ENCODE data around the gene TSPO.
"Not testable (repeated sequence)": the region's sequence is repeated elsewhere in the genome, so short reads cannot be mapped to it uniquely, and the experiment has no call there.

The TSPO gene

DNA sequence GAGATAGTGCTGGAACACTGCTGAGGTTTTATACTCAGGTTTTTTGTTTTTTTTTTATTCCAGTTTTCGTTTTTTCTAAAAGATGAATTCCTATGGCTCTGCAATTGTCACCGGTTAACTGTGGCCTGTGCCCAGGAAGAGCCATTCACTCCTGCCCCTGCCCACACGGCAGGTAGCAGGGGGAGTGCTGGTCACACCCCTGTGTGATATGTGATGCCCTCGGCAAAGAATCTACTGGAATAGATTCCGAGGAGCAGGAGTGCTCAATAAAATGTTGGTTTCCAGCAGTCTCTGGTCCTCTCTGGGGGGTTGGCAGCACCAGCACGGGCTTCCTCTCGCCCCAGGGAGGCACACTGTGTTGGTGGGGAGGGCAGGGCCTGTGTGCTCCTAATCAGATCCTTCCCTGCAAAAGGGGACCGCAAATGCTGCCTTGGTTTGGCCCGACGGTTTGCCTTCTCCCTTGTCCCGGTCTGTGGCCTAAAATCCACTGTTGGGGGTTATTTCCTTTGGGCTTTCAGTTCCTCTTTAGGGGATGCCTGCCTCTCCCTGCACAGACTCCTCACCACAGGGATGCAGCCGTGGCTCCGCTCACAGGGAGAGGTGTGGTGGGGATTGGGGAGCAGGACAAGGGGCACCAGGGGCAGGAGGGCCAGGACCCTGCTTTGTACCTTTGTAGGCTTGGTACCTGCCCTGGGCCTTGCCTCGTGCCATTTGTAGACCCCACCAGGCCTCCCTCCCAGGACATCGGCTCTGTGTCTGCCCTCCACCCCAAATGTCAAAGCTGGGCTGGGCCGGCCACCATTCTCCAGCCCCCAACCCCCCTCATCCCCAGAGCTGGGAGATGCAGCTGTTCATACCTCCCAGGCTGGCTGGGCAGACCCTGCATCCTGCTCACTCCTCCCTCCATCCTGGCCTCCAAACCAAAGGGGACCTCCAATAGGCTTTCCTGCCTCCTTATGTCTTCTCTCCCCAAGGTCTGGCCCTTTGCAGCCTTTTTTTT is 21.6 kb upstream of the TSPO start:
- in situ Hi-C loops (cut with MboI; ENCODE audit: low sequenced_read_pairs) = no loop called here

DNA sequence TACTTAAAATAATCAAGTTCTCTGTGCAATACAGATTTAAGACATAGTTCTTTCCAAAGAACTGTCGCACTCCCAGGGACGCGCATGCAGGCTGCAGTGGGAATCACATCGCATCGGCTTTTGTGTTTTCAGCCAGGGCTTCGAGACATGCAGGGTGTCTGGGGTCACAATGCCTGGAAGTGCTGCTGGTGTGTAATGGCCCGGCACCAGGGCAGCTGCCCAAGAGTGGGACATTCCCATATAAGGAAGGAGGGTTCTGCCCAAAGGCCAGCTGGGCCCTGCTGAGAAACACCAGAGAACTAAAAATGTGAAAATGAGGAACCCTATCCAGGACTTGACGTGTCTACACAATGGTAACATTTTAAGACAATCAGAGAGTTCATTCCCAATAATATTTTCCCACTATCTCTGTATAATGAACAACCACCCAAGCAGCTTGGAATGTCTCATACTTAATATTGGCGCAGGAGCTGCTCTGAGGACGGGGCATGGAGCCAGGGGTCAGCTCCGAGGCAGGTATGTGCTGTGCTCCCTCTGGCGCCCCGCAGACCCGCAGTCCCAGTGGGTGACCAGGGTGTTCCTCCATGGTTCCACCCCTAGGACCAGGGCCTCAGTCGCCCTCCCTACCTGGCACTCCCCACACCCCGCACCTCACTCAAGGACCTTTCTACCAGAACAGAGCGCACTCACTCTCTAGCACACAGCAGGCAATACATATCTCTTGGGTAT is 19.4 kb upstream of the TSPO start:
- in situ Hi-C loops (cut with MboI; ENCODE audit: low sequenced_read_pairs) = no loop called here

DNA sequence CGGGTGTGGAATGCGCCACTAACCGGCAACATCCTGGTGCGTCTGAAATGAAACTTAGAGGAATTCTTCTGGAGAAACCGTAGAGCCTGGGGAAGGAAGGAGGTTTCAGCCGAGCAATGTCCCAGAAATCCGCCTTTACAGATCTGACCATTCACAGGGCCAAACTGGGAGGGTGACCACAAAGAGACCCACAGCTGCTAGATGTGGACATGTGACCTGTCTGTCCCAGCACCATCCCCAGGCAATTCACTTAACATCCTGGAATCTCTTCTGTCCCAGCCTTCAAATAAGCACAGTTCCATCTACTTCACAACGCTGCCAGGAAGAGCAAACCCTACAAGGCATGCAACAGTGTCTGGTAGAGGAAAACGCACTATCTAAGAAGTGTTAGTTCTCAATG is 18.0 kb upstream of the TSPO start:
- in situ Hi-C loops (cut with MboI; ENCODE audit: low sequenced_read_pairs) = no loop called here

DNA sequence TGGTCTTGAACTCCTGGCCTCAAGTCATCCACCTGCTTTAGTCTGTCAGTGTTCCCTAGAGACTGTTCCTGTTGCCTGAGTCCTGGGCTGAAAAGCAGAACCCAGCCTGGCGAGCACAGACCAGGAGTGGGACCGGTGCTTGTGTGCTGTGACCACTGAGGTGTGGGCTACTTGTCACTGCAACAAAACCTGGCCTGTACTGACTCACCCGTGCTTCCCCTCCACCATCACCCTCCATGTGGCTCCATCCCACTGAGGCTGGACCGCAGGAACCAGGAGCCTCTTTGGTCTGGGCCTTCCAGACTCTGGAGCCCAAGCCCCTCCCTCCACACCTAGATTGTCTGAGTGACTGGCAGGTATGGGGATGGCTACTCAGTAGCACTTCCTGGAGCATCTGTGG is 16.8 kb upstream of the TSPO start:
- in situ Hi-C loops (cut with MboI; ENCODE audit: low sequenced_read_pairs) = no loop called here

DNA sequence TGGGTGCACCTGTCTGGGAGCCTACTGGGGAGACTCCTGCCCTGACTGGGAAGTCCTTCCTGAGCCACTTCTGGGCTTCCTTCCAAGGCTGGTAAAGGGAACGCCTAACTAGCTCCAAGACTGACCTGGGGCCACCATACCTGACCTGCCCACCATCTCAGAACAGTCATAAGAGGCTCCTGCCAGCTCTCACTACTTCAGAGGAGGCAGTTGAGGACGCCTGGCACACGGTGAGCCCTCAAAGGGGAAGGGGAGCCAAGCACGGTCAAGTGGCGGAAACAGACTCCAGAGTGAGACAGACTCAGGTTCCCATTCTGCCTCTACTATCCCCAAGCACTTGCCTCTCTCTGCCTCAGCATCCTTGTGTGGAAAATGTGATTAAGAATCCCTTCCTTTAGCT is 15.8 kb upstream of the TSPO start:
- in situ Hi-C loops (cut with MboI; ENCODE audit: low sequenced_read_pairs) = no loop called here

DNA sequence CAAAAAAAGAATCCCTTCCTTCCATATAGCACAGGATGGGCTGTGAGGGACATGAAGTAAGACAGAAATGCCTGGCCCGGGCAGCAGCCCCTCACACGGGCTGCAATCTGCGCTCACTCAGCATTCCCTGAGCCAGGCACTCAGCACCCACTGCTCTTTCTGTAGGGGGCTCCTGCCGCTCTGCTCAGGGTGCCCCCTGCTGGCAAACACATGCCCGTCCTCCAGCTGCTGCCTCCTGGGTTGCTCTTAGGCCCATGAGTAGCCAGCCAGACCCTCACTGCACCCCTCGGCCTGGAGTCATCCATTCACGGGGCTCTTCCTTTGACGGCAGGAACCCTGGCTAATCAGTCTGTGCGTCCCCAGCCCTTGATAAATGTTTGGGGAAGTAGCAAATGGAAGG is 15.1 kb upstream of the TSPO start:
- in situ Hi-C loops (cut with MboI; ENCODE audit: low sequenced_read_pairs) = no loop called here

DNA sequence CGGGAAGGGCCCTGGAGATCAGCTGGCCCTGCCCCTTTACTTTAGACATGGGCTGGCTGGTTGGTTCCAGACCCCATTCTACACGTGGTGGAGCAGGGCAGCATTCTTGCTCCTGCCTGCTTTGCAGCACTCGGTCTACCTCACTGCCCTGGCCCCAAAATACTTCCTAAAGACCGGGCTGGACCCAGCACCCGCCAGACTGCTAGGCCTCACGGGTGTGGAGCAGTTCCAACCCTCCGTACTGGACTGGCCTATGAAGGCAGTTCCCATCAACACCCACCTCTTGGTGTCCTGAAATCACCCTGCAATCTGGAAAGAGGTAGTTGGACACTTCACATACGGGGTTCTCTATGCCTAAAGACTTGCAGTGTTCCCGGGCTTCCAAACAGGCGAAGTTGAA is 14.6 kb upstream of the TSPO start:
- in situ Hi-C loops (cut with MboI; ENCODE audit: low sequenced_read_pairs) = no loop called here

DNA sequence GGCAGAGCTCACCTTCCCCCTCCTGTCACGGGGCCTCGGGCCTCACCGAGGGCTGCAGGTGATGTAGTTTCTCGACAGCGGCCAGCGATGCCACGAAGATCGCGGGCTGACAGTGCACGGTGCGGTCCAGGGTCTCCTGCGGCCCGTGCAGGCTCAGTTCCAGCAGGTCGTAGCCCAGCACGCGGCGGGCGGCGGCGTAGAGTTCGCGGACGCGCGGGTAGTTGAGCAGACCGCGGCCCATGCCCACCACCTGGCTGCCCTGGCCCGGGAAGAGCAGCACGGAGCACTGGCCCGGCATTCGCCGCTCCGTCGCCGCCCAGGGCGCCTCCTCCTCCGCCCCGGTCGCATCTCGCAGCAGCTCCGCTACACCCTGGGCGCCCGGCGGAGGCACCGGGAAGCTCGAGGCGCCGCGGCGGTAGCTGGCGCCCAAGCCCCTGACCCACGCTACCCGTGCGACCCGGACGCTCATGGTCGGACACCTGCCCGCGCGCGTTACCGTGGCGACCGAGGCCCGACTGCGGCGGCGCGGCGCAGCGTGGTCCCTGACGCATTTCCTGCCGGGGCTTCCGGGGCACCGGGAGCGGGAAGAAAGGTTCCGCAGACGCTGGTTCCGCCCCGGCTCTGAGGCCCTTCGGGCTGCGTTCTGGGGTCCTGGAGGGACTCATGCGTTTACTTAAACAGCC is 8.3 kb upstream of the TSPO start, which contains the start of gene MCAT:
Gene MCAT (minus strand): TSS at position 519 of the 683 bp plus-strand sequence. CDS start 50 bp downstream, at position 469.
- in situ Hi-C loops (cut with MboI; ENCODE audit: low sequenced_read_pairs) = no loop called here

DNA sequence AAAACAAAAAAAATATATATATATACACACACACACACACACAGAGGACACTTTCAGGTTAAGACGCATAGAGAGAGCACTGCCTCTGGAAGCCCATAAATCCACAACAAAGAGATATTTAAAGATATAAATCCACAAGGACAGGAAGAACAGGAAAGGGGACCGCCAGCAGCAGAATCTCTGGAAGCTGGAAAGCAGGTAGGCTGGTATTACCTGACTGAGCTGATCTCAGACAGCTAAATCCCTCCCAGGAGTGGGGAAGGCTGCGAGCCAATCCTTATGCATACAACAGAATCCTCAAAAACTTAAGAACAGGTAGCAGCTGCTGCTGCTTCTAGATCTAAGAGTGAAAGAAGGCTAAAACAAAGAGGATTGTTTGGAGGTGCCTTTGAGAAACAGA is 6.4 kb upstream of the TSPO start:
- in situ Hi-C loops (cut with MboI; ENCODE audit: low sequenced_read_pairs) = no loop called here

DNA sequence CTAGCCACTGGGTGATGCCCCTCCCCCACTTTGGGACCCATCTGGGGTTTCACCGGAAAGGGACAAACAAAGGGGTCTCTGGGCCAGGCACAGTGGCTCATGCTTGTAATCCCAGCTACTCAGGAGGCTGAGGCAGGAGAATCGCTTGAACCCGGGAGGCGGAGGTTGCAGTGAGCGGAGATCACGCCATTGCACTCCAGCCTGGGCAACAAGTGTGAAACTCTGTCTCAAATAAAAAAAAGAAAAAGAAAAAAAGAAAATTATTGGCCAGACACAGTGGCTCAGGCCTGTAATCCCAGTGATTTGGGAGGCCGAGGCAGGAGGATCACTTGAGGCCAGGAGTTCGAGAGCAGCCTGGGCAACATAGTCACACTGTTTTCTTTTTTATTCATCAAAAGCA is 6.0 kb upstream of the TSPO start:
- in situ Hi-C loops (cut with MboI; ENCODE audit: low sequenced_read_pairs) = not testable (repeated sequence)

DNA sequence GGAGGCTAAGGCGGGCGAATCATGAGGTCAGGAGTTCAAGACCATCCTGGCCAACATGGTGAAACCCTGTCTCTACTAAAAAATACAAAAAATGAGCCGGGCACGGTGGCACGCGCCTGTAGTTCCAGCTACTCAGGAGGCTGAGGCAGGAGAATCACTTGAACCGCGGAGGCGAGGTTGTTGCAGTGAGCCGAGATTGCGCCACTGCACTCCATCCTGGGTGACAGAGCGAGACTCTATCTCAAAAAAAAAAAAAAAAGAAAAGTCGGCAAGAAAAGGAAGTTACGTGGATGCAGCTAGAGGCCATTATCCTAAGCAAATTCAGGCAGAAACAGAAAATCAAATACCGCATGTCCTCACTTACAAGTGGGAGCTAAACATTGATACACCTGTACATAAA is 5.0 kb upstream of the TSPO start:
- in situ Hi-C loops (cut with MboI; ENCODE audit: low sequenced_read_pairs) = not testable (repeated sequence)

DNA sequence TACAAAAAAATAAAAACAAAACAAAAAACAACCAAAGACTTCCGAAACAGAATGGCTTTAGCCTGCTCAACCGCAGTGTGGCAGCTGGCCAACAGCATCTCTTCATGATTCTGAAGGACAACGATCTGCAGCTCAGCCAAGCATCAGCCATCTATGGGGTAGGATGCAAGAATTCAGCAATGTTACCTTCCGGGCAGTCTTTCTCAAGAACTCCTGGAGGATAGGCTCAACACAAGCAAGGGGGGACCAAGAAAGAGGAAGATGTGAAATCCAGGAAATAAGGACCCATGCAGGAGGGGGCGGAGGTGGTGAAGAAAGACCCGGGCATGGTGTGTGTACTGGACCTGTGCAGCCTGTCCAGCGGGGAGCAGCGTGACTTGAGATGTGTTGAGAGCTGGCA is 3.5 kb upstream of the TSPO start:
- in situ Hi-C loops (cut with MboI; ENCODE audit: low sequenced_read_pairs) = no loop called here

DNA sequence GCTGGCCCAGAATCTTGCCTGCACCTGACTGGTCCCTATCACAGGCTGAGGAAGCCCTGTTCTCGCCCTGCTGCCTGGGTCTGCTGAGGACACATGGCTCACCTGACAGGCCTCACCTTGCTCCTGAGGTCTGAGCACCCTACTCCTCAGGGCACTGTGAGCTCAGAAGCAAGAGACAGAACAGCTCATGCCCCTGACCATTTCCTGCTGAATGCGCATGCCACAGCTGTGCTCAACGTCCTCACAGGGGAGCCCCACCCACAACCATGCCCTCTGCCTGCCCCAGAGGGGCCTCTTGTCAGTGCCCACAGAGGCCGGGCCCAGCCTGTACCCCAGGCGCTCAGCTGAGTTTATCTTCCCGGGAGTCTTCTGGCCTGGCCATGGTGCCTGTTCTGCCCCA is 2.8 kb upstream of the TSPO start:
- in situ Hi-C loops (cut with MboI; ENCODE audit: low sequenced_read_pairs) = no loop called here

DNA sequence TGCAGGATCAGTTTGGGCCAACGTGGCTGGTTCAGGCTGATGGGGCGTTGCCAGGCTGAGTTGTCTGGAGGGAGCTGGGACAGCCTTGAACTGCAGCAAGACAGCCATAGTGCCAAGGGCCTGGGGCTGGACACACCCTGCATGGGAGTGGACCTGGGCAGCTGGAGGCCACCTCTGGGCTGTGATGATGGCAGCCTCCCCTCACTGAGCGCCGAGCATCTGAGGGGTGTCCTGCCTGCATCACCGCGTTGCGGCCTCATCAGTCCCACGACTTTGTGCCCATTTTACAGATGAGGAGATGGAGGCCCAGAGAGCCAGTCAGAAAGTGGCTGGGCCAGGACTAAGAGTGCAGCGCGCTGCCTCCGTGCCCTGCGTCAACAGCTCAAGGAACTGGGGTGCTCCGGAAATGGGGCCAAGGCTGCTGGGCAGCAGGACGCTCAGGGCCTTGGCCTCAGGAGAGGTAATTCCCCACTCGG is 590 bp upstream of the TSPO start:
- in situ Hi-C loops (cut with MboI; ENCODE audit: low sequenced_read_pairs) = no loop called here

DNA sequence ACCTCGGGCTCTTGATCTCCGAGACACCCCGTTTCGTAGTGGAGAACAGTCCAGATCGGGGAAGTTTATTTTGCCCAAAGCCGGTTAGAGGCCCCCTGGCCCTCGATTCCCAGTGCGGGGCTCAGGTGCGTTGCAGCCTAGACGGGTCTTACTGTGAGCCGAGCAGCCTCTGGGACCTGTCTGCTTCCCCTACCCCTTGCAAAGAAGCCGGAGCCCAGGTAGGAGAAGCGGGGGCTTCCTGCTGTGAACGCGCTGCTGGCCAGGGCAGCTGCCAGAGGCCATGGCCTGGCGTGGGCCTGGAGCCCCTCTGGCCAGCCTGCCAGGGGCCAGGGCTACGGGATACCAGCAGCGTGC is 621 bp downstream of the TSPO start:
- in situ Hi-C loops (cut with MboI; ENCODE audit: low sequenced_read_pairs) = no loop called here

DNA sequence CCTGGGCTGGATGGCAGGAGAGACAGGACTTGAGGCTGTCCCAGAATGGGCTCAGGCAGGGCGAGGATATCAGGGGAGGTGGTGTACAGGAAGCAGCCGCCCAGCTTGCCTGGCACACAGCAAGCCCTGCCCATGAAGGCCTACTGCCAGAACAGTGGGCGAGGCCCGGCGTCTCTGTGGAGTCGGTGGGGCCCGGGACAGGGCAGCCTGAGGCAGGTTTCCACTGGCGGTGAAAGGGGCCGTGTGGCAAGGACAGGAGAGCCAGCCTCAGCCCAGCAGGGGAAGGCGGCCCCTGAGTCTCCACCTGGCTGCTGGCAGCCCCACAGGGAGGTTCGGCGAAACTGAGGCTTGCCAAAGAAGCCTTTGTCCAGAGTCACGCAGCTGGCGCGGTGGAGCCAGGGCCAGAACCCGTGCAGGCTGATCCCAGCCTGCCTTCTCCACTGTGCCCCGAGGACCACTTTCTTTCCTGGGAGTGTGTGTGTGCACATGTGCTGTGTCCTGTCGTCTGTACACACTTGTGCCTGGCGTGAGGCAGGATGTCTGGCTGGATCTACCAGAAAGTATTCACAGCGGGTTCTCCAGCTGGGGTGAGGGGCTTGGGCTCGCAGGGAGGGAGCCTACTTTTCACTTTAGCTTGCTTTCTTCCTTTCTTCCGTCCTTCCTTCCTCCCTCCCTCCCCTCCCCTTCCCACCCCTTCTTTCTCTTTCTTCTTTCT is 1.2 kb downstream of the TSPO start:
- in situ Hi-C loops (cut with MboI; ENCODE audit: low sequenced_read_pairs) = no loop called here

DNA sequence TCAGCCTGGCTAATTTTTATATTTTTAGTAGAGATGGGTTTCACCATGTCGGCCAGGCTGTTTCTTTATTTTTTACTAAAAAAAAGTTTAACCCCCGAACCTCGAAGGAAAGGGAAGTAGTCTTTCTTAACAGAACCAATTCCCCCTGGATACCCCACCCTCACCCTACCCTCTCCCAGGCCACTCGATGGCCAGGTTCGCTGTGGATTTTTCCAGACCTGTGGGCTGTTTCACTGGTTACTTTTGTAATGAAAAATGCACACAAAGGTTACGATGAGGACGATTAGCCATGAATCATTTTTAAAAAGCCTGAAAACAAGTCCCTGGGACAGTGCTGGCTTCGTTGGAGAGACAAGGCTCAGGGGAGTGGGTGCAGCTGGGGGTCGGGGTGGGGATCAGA is 2.5 kb downstream of the TSPO start:
- in situ Hi-C loops (cut with MboI; ENCODE audit: low sequenced_read_pairs) = no loop called here

DNA sequence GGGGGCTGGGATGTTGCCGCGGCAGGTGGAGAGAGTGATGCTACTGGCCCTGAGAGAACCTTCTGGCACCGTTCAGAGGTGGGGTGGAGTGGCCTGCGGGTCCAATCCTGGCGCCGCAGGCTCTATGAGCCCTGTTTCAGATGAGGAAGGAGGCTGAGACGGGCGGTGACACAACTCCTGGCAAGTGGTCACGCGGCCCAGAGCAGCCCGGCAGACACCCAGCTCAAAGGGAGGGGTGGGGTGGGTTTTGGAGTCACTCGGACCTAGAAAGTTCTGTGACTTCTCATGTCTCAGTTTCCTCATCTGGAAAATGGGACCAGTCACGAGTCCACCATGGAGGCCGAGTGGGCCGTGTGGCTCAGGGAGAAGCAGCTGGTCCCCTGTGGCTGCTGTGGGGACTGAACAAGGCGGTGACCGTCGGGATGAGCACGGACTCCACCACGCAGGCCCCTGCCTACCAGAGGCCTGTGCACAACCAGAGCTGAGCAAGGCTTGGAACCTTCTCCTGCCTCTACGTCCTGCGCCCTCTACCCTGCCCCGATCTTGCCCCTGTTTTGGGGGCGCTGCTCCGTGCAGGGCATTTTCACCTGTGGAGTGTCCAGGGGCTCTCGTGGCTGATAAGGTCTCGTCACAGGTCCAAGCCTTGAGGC is 3.7 kb downstream of the TSPO start:
- in situ Hi-C loops (cut with MboI; ENCODE audit: low sequenced_read_pairs) = no loop called here

DNA sequence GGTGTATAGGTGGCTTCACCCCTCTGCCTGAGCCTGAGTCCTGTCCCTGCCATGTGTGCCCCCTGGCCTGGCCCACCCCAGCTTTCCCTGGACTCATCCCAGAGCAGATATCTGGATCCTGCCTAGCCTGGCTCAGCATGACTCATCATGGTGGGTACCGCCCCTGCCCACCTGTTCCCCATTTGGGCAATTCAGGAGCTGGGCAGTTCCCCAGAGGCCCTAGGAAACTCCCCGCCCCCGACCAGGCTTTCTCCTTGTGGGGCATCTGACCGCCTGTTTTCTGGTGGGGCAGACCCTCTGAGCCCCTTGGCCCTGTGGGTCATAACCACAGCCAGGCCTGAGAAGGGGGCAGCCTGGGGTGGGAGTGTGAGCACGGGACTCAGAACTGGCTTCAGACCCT is 4.4 kb downstream of the TSPO start:
- in situ Hi-C loops (cut with MboI; ENCODE audit: low sequenced_read_pairs) = no loop called here

DNA sequence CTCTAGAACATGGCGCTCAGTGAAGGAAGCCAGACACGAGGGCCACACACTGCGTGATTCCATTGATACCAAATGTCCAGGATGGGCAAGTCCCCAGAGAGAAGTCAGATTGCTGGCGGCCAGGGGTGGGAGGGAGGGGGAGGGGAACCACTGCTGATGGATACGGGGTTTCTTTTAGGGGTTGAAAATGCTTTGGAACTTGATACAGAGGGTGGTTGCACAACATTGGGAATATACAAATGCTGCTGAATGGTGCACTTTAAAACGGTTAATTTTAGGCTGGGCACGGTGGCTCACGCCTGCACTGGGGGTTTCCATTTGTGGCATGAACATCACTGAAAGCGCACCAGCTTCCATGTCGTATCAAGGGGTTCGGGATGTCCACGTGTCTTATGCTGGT is 5.1 kb downstream of the TSPO start:
- in situ Hi-C loops (cut with MboI; ENCODE audit: low sequenced_read_pairs) = no loop called here
